ENCODE data around the gene ADGRD2. TPM values are rescaled to one million over a fixed set of nuclear protein-coding genes. Genes with fewer than 3 reads are reported as not detected.

The ADGRD2 gene
- total RNA-seq, 4 donors from 2014 or later: 0.35 TPM; not detected in 3

DNA sequence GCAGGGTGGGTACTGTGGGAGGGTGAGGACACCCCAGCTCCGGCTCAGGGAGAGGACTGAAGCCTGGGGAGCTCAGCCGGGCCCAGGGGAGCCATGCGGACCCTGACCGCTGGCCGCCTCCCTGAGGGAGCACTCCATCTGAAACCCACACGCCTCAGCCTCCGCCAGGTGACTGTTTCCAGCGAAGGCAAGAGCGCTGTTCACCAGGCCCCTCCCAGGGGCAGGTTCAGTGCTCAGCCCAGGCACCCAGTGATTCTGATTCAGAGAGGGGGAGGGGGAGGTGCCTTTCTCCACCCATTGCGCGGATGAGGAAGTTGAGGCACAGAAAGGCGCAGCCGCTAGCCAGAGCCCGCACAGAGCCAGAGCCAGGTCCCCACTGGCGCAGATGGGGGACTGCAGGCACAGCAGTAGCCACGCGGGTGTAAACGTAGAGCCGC lies 27.0 kb downstream of the ADGRD2 start:
- H3K27ac ChIP-seq: no peak overlapping the region
- WGBS, 2 donors: no CpG with 5 or more reads among the region's 19 CpGs
- no peak for DNase-seq
- H3K27me3 ChIP-seq: peaks cover 2 to 90% (median 6%) of the 10 kb centered on the region in 4 donors
- no peaks in the 10 kb centered on the region for H3K9me3 ChIP-seq
- intact Hi-C loops (cut with DNase I): no loop called here
- peaks cover 0 to 11% (median 8%) of the 10 kb centered on the region in 3 donors for H3K4me1 ChIP-seq
- no peaks in the 10 kb centered on the region for H3K36me3 ChIP-seq
- TF ChIP-seq CTCF (IDR thresholded peaks at IDR 0.05) (no peak), POLR2A (IDR thresholded peaks at IDR 0.05) (no peak)
- peak overlapping the region in 2 of 4 donors; percentile 13 to 28 for H3K4me3 ChIP-seq

GRCh38 chr9:124477648-124478285 lies 27.5 kb downstream of the ADGRD2 start:
- peaks cover 0 to 11% (median 8%) of the 10 kb centered on the region in 3 donors for H3K4me1 ChIP-seq
- no peak for DNase-seq
- H3K9me3 ChIP-seq: no peaks in the 10 kb centered on the region
- H3K4me3 ChIP-seq: peak overlapping the region in 2 of 4 donors; percentile 13 to 28
- peaks cover 2 to 96% (median 6%) of the 10 kb centered on the region in 4 donors for H3K27me3 ChIP-seq
- TF ChIP-seq CTCF (IDR thresholded peaks at IDR 0.05) (no peak), POLR2A (IDR thresholded peaks at IDR 0.05) (no peak)
- no peak overlapping the region for H3K27ac ChIP-seq
- 0 to 27% methylated on average over 1 to 3 of the region's 53 CpGs for WGBS, 2 donors
- intact Hi-C loops (cut with DNase I): no loop called here
- H3K36me3 ChIP-seq: no peaks in the 10 kb centered on the region

- Histone ChIP-seq H3K27me3 (peaks cover 2 to 97% (median 6%) of the 10 kb centered on the region in 4 donors), H3K27ac (no peak overlapping the region), H3K4me1 (peaks cover 0 to 11% (median 8%) of the 10 kb centered on the region in 3 donors), H3K9me3 (no peaks in the 10 kb centered on the region), H3K36me3 (no peaks in the 10 kb centered on the region), H3K4me3 (no peak overlapping the region)
- intact Hi-C loops (cut with DNase I): no loop called here
- TF ChIP-seq CTCF (IDR thresholded peaks at IDR 0.05) (no peak), POLR2A (IDR thresholded peaks at IDR 0.05) (no peak)
- DNase-seq: no peak
- WGBS, 2 donors: 50 to 72% methylated on average over 4 of the region's 12 CpGs
Measured at GRCh38 chr9:124478354-124478753, 28.1 kb downstream of the ADGRD2 start.

GRCh38 chr9:124479371-124479770 lies 29.1 kb downstream of the ADGRD2 start:
- H3K4me3 ChIP-seq: no peak overlapping the region
- H3K9me3 ChIP-seq: no peaks in the 10 kb centered on the region
- H3K27ac ChIP-seq: no peak overlapping the region
- 80 to 86% methylated on average over 1 of the region's 16 CpGs for WGBS, 2 donors
- peaks cover 0 to 11% (median 8%) of the 10 kb centered on the region in 3 donors for H3K4me1 ChIP-seq
- intact Hi-C loops (cut with DNase I): no loop called here
- TF ChIP-seq POLR2A (IDR thresholded peaks at IDR 0.05): no peak
- no peak for DNase-seq
- H3K36me3 ChIP-seq: no peaks in the 10 kb centered on the region
- H3K27me3 ChIP-seq: peaks cover 2 to 99% (median 6%) of the 10 kb centered on the region in 4 donors

- Histone ChIP-seq H3K27ac (no peak overlapping the region), H3K36me3 (no peaks in the 10 kb centered on the region), H3K9me3 (no peaks in the 10 kb centered on the region), H3K4me3 (no peak overlapping the region), H3K27me3 (peaks cover 2 to 99% (median 6%) of the 10 kb centered on the region in 4 donors), H3K4me1 (peaks cover 0 to 11% (median 8%) of the 10 kb centered on the region in 3 donors)
- 62 to 63% methylated on average over 6 of the region's 6 CpGs for WGBS, 2 donors
- intact Hi-C loops (cut with DNase I): no loop called here
- DNase-seq: no peak
- TF ChIP-seq CTCF (IDR thresholded peaks at IDR 0.05) (no peak), POLR2A (IDR thresholded peaks at IDR 0.05) (no peak)
Measured at GRCh38 chr9:124479947-124480620, 29.8 kb downstream of the ADGRD2 start.
